HCT116 (cell line): Measurements from ENCODE around the gene CCDC106. TPM values are rescaled to one million over a fixed set of nuclear protein-coding genes. Genes with fewer than 3 reads are reported as not detected.

Experiments
- ATAC-seq: fragments of 200-7000 bp; cut with Tn5 transposase; 2 replicates; pipeline ENCODE4 v1.9.1; 2020; ENCODE audit warnings: mild to moderate bottlenecking, moderate library complexity
- BruUV-seq: library from RNA; stranded (reverse); fragments of 400-500 nt; replicated peaks from 2 replicates; lab custom pipeline; 2021; lab: Mats Ljungman, UMichigan
- CTCF ChIA-PET: fragments of 300-600 bp; sonication (Branson Sonifier 250); formaldehyde crosslinking; loops from one replicate; lab custom pipeline; 2021; ENCODE audit warnings: antibody characterized with exemption; lab: Charles Lee
- POLR2A ChIA-PET: fragments of 300-600, 350-600 bp; sonication (Branson Sonifier 250); formaldehyde crosslinking; loops from one replicate; lab custom pipeline; 2021; ENCODE audit warnings: antibody characterized with exemption; lab: Charles Lee
- RAD21 ChIA-PET, 2 experiments: fragments of 300-600 bp; sonication (Branson Sonifier 250); formaldehyde crosslinking; loops; one replicate each; lab custom pipeline; 2023; ENCODE audit warnings: low total read pairs in 2 of 2; ENCODE audit not compliant: uncharacterized antibody in 2 of 2, unreplicated experiment in 2 of 2, low non-redundant PET in 1 of 2; lab: Charles Lee
- DNase-seq: peaks from one replicate; pipeline ENCODE4 v3.0.0-alpha.2; 2010; ENCODE audit warnings: low read depth, low spot score
- H2AFZ ChIP-seq: fragments of 200-600 bp; shearing (Covaris generic), sonication (generic); 2 replicates; pipeline ENCODE4 v1.6.1; 2017; ENCODE audit warnings: low read depth, mixed run types, mixed read lengths, antibody characterized with exemption, low read length; ENCODE audit not compliant: poor library complexity, severe bottlenecking
- H3K27ac ChIP-seq: 2 replicates; pipeline ENCODE4 v1.5.1; 2012; ENCODE audit warnings: low read depth, low read length
- H3K27me3 ChIP-seq: fragments of 200-600 bp; sonication (generic); 2 replicates; pipeline ENCODE4 v1.6.1; 2016; ENCODE audit warnings: mixed run types, low read length, mixed read lengths; ENCODE audit not compliant: insufficient read depth
- H3K36me3 ChIP-seq, 2 experiments: fragments of 200-500 bp in 1 of 2; fragments of 200-600 bp in 1 of 2; sonication (Bioruptor generic) in 1 of 2; sonication (generic) in 1 of 2; 2 replicates each; pipeline versions ENCODE4 v1.5.1 to v1.6.1; 2014 to 2016; ENCODE audit warnings: low read length in 2 of 2, inconsistent platforms in 1 of 2, mixed read lengths in 1 of 2, mixed run types in 1 of 2; ENCODE audit not compliant: insufficient read depth in 2 of 2, control insufficient read depth in 1 of 2
- H3K4me1 ChIP-seq, 2 experiments: fragments of 200-600 bp in 1 of 2; sonication (generic) in 1 of 2; 2 replicates each; pipeline versions ENCODE4 v1.5.1 to v1.6.1; 2012 to 2017; ENCODE audit warnings: low read length in 2 of 2, inconsistent platforms in 1 of 2, mild to moderate bottlenecking in 1 of 2, mixed read lengths in 1 of 2, mixed run types in 1 of 2, moderate library complexity in 1 of 2; ENCODE audit not compliant: insufficient read depth in 2 of 2, control insufficient read depth in 1 of 2
- H3K4me2 ChIP-seq: fragments of 200-600 bp; sonication (generic); 2 replicates; pipeline ENCODE4 v1.6.1; 2017; ENCODE audit warnings: mixed run types, low read length, mixed read lengths
- H3K4me3 ChIP-seq, 2 experiments: fragments of 200-600 bp in 1 of 2; sonication (generic) in 1 of 2; replicated peaks in 1 of 2; 2 replicates each; pipeline ENCODE4 v1.5.1; 2011 to 2016; ENCODE audit warnings: low read length in 2 of 2, control low read depth in 1 of 2, low read depth in 1 of 2, mild to moderate bottlenecking in 1 of 2, mixed read lengths in 1 of 2, mixed run types in 1 of 2
- H3K79me2 ChIP-seq: fragments of 200-600 bp; sonication (generic); 2 replicates; pipeline ENCODE4 v1.6.1; 2017; ENCODE audit warnings: mild to moderate bottlenecking, mixed run types, low read length, moderate library complexity, mixed read lengths; ENCODE audit not compliant: insufficient read depth
- H3K9ac ChIP-seq: fragments of 200-600 bp; sonication (generic); 2 replicates; pipeline ENCODE4 v1.6.1; 2016; ENCODE audit warnings: low read length, mixed read lengths
- H3K9me2 ChIP-seq: fragments of 200-600 bp; sonication (generic), shearing (Covaris generic); 2 replicates; pipeline ENCODE4 v1.6.1; 2017; ENCODE audit warnings: mixed run types, mild to moderate bottlenecking, moderate library complexity; ENCODE audit not compliant: insufficient read depth
- H3K9me3 ChIP-seq, 2 experiments: fragments of 200-500 bp in 1 of 2; fragments of 200-600 bp in 1 of 2; sonication (Bioruptor generic) in 1 of 2; sonication (generic) in 1 of 2; 2 replicates each; pipeline ENCODE4 v1.6.1; 2014 to 2017; ENCODE audit warnings: low read length in 2 of 2, mixed read lengths in 2 of 2, inconsistent platforms in 1 of 2, low read depth in 1 of 2, mild to moderate bottlenecking in 1 of 2, mixed run types in 1 of 2, moderate library complexity in 1 of 2; ENCODE audit not compliant: control insufficient read depth in 1 of 2, insufficient read depth in 1 of 2
- H4K20me1 ChIP-seq: fragments of 200-600 bp; sonication (generic), shearing (Covaris generic); 2 replicates; pipeline ENCODE4 v1.6.1; 2017; ENCODE audit warnings: mixed run types, mild to moderate bottlenecking, moderate library complexity; ENCODE audit not compliant: insufficient read depth
- CBX3 ChIP-seq: IDR thresholded peaks from 2 replicates; pipeline ENCODE4 v1.6.1; 2012; ENCODE audit warnings: low read depth
- CEBPB ChIP-seq: IDR thresholded peaks from 2 replicates; pipeline ENCODE4 v1.6.1; 2012; ENCODE audit warnings: low read depth
- EZH2 ChIP-seq: fragments of 200-600 bp; sonication (generic); IDR thresholded peaks from 2 replicates; pipeline ENCODE4 v1.6.1; 2017; ENCODE audit warnings: antibody characterized with exemption, mixed run types
- FOSL1 ChIP-seq: IDR thresholded peaks from 2 replicates; pipeline ENCODE4 v1.6.1; 2012; ENCODE audit warnings: low read depth
- JUND ChIP-seq: IDR thresholded peaks from 2 replicates; pipeline ENCODE4 v1.6.1; 2012
- RAD21 ChIP-seq: IDR thresholded peaks from 2 replicates; pipeline ENCODE4 v1.6.1; 2012; ENCODE audit warnings: low read depth, mild to moderate bottlenecking
- SIN3A ChIP-seq: IDR thresholded peaks from 2 replicates; pipeline ENCODE4 v1.6.1; 2012; ENCODE audit warnings: low read depth
- SP1 ChIP-seq: IDR thresholded peaks from 2 replicates; pipeline ENCODE4 v1.6.1; 2012; ENCODE audit warnings: low read depth
- SRF ChIP-seq: IDR thresholded peaks from 2 replicates; pipeline ENCODE4 v1.6.1; 2012; ENCODE audit warnings: low read depth
- TCF7L2 ChIP-seq: IDR thresholded peaks from 2 replicates; pipeline ENCODE4 v1.7.0; 2011; ENCODE audit warnings: borderline replicate concordance, inconsistent platforms; ENCODE audit not compliant: insufficient read depth, insufficient read length; ENCODE audit errors: extremely low read depth
- ZNF274 ChIP-seq: fragments of 200-500 bp; sonication (Bioruptor generic); IDR thresholded peaks from 2 replicates; pipeline ENCODE4 v1.6.1; 2014; ENCODE audit warnings: mild to moderate bottlenecking, low read depth, low read length, inconsistent platforms
- intact Hi-C: fragments of 100-400 bp; cut with micrococcal nuclease; formaldehyde crosslinking; loops from 2 replicates; pipeline ENCODE4 v1.10.0; 2022
- total RNA-seq: library from RNA; stranded (reverse); gene quantifications from one replicate; pipeline ENCODE4 v1.2.1, GENCODE V29; 2021; ENCODE audit not compliant: unreplicated experiment
- TF ChIP-seq, protein P1 (sequence below): IDR thresholded peaks from 2 replicates; pipeline ENCODE4 v1.6.1; 2012
- TF ChIP-seq, protein P2 (sequence below), 3 experiments: fragments of 200-600 bp in 1 of 3; sonication (generic) in 1 of 3; IDR thresholded peaks in 2 of 3; conservative IDR thresholded peaks in 1 of 3; 2 replicates each; pipeline ENCODE4 v1.5.1; 2012 to 2017; ENCODE audit warnings: low read depth in 2 of 3, low read length in 2 of 3, antibody characterized with exemption in 1 of 3, borderline replicate concordance in 1 of 3, control low read depth in 1 of 3, mild to moderate bottlenecking in 1 of 3, mixed read lengths in 1 of 3, mixed run types in 1 of 3, moderate library complexity in 1 of 3; ENCODE audit not compliant: insufficient read depth in 1 of 3

CCDC106 gene
- total RNA-seq, 1 experiment from 2014 or later = 1.0 TPM

DNA sequence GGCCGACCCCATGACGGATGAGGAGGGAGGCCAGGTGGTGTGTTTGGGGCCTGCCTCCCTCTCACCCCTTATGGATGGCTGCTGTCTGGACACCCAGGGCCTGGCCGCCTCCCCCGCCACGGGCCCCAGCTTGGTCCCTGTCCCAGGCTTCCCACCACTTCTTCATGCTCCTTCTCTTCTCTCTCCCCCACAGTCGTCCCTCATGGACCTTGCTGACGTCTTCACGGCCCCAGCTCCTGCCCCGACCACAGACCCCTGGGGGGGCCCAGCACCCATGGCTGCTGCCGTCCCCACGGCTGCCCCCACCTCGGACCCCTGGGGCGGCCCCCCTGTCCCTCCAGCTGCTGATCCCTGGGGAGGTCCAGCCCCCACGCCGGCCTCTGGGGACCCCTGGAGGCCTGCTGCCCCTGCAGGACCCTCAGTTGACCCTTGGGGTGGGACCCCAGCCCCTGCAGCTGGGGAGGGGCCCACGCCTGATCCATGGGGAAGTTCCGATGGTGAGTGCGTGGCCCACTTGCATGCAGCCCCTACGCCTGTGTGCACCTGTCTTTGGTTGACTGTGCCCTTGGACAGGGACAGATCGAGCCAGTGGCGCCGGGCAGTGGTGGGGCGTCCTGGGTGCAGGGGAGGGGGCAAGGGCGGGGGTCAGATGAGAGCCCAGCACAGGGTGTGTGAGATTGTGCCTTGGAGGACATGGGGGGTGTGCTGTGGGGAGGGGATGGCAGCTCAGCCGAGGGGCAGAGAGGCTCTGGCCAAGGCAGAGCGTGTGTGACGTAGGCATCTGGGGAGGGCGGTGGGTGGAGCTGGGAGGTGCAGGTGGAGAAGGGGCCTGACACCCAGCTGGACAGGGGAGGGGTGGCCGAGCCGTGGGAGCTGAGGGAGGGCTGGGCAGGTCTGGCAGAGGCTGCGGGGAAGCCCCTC, 43.8 kb downstream of the CCDC106 start:
- peaks cover 11% of the 10 kb centered on the region for H3K79me2 ChIP-seq
- intact Hi-C loops = no loop called here
- POLR2A ChIA-PET = no interaction called here

More for the DNA sequence above, 43.8 kb downstream of the CCDC106 start:
- Histone ChIP-seq H3K4me1 (no peaks in the 10 kb centered on the region), H3K9me3 (no peaks in the 10 kb centered on the region), H3K4me2 (no peak overlapping the region), H3K9ac (no peak overlapping the region), H3K36me3 (peaks cover 24 to 28% of the 10 kb centered on the region in 2 experiments; a peak in 3 of 4 replicates), H3K27me3 (no peaks in the 10 kb centered on the region), H3K9me2 (no peaks in the 10 kb centered on the region), H3K4me3 (no peak overlapping the region), H3K27ac (no peak overlapping the region), H2AFZ (no peak overlapping the region), H4K20me1 (no peaks in the 10 kb centered on the region)
- ATAC-seq = no peak
- no peak for DNase-seq
- RAD21 ChIA-PET = interaction anchor here in 1 of 2 experiments (0.6 kb wide), 1 partner anchor 269 kb away, joined by 4 read pairs; no protein-coding TSS in a partner anchor
- BruUV-seq = no TSS peak
- CTCF ChIA-PET = no interaction called here
- TF ChIP-seq SIN3A = no peak
- TF ChIP-seq SRF = no peak
- TF ChIP-seq TCF7L2 = no peak
- no peak for TF ChIP-seq RAD21
- TF ChIP-seq, protein P1, sequence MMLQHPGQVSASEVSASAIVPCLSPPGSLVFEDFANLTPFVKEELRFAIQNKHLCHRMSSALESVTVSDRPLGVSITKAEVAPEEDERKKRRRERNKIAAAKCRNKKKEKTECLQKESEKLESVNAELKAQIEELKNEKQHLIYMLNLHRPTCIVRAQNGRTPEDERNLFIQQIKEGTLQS = no peak
- TF ChIP-seq EZH2 = no peak
- TF ChIP-seq FOSL1 = no peak
- no peak for TF ChIP-seq ZNF274
- TF ChIP-seq, protein P2, sequence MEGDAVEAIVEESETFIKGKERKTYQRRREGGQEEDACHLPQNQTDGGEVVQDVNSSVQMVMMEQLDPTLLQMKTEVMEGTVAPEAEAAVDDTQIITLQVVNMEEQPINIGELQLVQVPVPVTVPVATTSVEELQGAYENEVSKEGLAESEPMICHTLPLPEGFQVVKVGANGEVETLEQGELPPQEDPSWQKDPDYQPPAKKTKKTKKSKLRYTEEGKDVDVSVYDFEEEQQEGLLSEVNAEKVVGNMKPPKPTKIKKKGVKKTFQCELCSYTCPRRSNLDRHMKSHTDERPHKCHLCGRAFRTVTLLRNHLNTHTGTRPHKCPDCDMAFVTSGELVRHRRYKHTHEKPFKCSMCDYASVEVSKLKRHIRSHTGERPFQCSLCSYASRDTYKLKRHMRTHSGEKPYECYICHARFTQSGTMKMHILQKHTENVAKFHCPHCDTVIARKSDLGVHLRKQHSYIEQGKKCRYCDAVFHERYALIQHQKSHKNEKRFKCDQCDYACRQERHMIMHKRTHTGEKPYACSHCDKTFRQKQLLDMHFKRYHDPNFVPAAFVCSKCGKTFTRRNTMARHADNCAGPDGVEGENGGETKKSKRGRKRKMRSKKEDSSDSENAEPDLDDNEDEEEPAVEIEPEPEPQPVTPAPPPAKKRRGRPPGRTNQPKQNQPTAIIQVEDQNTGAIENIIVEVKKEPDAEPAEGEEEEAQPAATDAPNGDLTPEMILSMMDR (IDR thresholded peaks at IDR 0.05 in 2 of 3, conservative IDR thresholded peaks at IDR 0.05 in 1 of 3; ENCODE audit: borderline replicate concordance in 1 of 3, insufficient read depth in 1 of 3, low read depth in 2 of 3, low read length in 2 of 3) = no peak
- no peak for TF ChIP-seq SP1
- TF ChIP-seq CBX3 = no peak
- TF ChIP-seq CEBPB = no peak
- TF ChIP-seq JUND = no peak
